SH-SY5Y (cell line): Measurements from ENCODE around the gene SNRPE.

Source experiments
- GATA2 ChIP-seq: IDR thresholded peaks from 2 replicates; pipeline ENCODE4 v1.6.1; 2011; ENCODE audit warnings: mild to moderate bottlenecking, low read depth, low read length
- GATA3 ChIP-seq: IDR thresholded peaks from 2 replicates; pipeline ENCODE4 v1.6.1; 2011; ENCODE audit warnings: low read depth, mild to moderate bottlenecking, low read length, moderate library complexity

- TF ChIP-seq GATA2, result no peak
- TF ChIP-seq GATA3, result no peak
Measured at GRCh38 chr1:203842559-203842876, 18.9 kb upstream of the SNRPE start.
